DND-41 (cell line): ENCODE measurements around the gene LRRC34.

ENCODE experiments used
- CTCF ChIP-seq: IDR thresholded peaks from 2 replicates; pipeline ENCODE4 v1.5.1; 2012; ENCODE audit warnings: borderline replicate concordance, low read length, moderate library complexity, mild to moderate bottlenecking; ENCODE audit not compliant: poor library complexity, severe bottlenecking; ENCODE audit errors: extremely low read depth
- EZH2 ChIP-seq: IDR thresholded peaks from 3 replicates; pipeline ENCODE4 v1.6.1; 2012; ENCODE audit warnings: borderline replicate concordance, low read depth, mild to moderate bottlenecking, moderate library complexity, low read length, inconsistent platforms; ENCODE audit not compliant: severe bottlenecking

- TF ChIP-seq CTCF (no peak), EZH2 (no peak)
Observed at GRCh38 chr3:169755488-169755887, 57.2 kb downstream of the LRRC34 start.
